Suppressor macrophage (primary cell): ENCODE measurements around the gene SLMAP.

Source experiments
- DNase-seq, 4 experiments: peaks; one replicate each; pipeline ENCODE4 v3.0.0-alpha.2; 2020 to 2022

Gene SLMAP

DNA sequence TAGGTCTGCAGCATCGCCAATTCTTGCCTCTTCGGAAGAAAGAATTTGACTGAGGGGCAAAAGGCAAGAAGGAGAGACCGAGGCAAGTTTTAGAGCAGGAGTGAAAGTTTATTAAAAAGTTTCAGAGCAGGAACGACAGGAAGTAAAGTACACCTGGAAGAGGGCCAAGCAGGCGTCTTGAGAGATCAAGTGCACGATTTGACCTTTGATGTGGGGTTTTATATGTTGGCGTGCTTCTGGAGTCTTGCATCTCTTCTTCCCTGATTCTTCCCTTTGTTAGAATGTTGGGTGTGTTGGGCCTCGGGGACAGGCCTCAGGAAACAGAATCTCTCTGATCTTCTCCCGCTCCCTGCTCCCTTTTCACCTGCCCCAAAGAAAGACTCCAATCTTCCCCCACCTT lies 211.5 kb downstream of the SLMAP start:
- DNase-seq = no peak

DNA sequence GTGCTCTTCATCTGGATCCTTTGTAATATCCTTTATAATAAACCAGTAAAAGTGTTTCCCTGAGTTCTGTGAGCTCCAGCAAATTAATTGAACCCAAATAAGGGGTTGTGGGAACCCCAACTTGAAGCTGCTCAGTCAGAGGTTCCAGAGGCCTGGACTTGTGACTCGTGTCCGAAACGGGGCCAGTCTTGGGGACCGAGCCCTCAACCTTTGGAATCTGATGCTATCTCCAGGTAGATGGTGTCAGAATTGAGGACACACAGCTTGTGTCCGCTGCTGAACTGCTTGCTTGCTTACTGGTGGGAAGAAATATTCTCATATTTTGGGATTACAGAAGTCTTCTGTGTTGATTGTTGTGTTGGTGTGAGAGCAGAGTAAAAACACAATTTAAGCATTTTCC lies 212.4 kb downstream of the SLMAP start:
- DNase-seq = no peak

DNA sequence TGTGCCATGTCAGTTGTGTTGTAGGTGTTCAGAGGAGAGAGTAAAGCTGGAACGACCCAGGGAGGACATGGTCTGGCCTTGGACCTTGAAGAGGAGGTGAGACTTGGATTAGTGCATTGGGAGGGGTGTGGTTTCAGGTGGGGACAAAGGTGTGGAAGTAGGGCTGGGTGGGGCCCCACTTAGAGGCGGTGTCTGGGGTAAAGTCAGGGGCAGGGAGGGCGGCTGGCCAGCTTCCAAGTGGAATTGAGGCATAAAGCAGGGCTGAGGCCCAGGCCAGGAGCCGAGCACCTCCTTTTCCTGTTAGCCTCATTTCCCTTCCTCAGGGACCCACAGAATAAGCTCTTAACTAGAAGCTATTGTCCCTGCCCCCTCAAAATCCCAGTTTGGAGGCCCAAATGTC lies 215.9 kb downstream of the SLMAP start:
- peak in 1 of 4 experiments; percentile 0 for DNase-seq

DNA sequence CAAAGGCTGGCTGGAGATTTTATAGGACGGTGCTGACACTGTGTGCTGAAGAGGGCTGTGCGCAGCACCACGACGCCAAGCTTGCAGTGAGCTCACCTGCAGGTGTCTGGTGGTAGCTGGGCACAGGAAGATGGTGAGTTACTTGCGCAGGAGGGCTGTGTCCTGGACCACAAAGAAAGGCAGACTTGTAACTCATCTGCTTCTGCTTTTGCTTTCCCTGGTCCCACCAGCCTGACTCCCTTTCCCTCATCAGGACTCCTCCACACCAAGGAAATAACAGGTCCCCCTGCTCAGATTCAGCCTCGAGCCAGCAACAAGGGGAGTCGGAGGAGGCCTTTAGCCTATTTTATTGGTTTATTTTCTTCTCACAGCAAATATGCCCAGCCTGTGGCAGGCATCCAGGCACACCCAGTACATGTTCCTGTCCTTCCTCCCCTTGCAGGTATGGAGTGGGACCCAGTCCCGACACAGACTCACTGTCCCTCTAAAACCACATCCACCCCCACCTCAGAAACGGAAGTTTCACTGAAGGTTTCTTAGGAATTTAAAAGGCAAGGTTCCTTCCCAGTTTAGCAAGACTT lies 216.5 kb downstream of the SLMAP start:
- peak in 2 of 4 experiments; percentile 0 to 22 for DNase-seq

DNA sequence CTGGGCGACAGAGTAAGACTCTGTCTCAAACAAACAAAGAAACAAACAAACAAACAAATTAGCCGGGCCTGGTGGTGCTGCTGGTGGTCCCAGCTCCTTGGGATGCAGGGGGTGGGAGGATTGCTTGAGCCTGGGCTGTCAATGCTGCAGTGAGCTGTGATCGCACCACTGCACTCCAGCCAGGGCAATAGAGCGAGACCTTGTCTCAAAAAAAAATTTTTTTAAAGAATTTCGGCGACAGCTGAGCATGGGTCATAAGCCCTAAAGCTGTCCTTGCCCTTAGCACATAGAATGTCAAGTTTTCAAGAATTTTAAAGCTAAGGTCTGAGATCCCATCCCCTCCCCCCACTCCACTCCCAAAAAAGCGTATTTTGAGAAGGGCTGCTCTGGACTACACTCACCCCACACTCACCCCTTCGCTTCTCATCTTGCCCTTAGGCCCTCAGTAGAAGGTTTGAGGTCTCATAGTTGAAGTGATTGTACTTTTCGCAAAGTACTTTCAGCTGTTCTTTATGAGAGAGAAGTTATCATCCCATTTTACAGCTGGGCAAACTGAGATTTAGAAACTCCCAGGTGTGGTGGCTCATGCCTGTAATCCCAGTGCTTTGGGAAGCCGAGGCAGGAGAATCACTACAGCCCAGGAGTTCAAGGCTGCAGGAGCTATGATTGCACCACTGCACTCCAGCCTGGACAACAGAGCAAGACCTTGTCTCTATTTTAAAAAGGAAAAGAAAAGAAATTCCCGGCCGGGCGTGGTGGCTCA lies 217.8 kb downstream of the SLMAP start:
- DNase-seq = no peak

DNA sequence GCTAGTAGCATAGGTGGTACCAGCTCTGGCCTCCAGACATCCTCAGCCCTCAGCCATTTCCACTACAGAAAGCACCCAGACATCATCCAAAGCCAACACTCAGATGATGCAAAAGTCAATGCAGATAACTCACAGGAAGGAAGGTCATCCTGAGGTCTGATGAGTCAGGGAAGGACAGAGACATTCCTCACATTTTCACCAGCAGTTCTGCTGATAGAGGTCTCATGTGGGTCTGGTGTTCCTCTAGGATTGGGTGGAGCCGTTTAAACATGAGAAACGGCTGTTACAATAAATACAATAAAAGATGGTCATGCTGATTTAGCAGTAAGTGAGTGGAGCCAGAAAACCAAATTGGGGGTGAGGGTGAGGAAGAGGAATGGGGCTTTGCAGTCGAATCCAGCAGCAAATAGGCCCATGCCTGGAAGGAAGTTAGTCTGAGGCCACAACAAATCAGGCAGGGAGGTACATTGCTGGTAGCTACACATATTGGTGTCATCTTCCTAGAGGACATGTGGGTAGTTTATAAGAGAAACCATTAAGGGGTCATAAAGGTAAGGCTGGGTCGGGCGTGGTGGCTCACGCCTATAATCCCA lies 218.8 kb downstream of the SLMAP start:
- DNase-seq = peak; percentile 63 to 85 (median 76)

DNA sequence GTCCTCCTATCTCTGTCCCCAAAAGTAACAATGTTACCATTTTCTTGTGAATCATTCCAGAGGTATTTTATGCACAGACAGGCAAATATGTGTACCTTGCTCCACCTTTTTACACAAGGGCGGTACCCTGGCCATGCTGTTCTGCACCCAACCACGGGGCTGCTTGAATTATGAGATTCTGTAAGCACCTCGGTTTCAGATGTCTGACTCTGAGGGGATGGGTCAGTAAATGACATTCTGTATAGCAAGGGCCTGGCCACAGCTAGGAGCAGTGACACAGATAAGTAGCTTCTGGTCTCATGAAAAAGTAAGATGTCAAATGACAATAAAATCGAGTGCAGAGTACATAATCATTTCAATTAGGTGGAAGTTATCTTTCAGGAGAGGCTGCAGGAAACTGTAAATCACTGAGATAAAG lies 221.7 kb downstream of the SLMAP start:
- no peak for DNase-seq

DNA sequence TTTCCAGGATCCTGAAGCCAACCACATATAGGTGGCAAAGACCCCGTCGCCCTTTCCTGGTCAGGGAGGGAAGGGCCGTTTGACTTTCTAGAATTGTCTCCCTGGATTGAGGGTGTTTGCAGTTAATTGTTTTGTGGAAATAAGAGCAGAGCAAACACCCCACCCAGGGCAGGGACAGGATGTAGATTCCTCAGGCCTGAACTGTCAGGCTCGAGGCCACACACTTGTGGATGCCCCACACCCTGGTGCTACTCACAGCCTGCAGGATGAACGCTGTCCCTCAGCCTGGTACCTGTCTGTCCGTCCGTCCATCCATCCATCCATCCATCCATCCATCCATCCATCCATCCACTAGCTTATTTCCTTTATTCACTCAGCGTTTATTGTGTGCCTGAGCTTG lies 222.2 kb downstream of the SLMAP start:
- DNase-seq = no peak
